ENCODE data around the gene AGGF1.
A peak's percentile ranks its signal among the peaks of the same experiment; 100 is the strongest.
"Not testable (repeated sequence)": the region's sequence is repeated elsewhere in the genome, so short reads cannot be mapped to it uniquely, and the experiment has no call there.

Gene AGGF1

DNA sequence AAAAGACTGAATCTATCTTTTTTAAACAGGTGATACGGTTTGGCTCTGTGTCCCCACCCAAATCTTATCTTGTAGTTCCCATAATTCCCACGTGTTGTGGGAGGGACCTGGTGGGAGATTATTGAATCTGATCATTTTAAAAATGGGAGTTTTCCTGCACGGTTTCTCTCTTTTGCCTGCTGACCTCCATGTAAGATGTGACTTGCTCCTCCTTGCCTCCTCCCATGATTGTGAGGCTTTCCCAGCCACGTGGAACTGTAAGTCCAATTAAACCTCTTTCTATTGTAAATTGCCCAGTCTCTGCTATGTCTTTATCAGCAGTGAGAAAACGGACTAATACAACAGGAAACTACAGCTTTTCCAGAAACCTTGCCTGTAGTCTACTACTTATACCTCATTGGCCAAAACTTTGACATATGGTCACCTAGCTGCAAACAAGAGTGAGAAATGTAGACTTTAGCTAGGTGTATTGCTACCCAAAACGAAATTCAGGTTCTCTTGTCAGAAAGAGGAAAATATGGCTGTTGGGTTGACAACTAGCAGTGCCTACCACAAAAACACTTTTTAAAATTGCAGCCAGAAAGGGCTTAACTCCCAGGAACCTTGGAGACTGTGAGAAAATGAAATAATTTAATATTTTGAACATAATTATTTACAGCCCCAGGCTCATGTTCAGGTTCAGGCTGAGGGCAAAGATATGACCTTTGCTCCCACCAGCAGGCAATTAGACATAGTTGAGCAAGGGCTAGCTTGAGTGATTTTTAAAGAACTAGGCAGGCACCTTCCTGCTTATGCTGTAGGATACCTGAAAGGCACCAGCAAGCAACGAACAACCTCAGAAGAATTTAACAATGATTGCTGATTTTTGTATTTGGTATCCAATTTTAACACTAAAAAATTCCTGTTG lies 7.4 kb upstream of the AGGF1 start:
- no peak for DNase-seq (ENCODE audit: low read depth)

- no peak for DNase-seq (ENCODE audit: low read depth)
Measured at GRCh38 chr5:77024490-77024889, 5.7 kb upstream of the AGGF1 start.

GRCh38 chr5:77028631-77029375 lies 1.4 kb upstream of the AGGF1 start:
- no peak for DNase-seq (ENCODE audit: low read depth)

DNA sequence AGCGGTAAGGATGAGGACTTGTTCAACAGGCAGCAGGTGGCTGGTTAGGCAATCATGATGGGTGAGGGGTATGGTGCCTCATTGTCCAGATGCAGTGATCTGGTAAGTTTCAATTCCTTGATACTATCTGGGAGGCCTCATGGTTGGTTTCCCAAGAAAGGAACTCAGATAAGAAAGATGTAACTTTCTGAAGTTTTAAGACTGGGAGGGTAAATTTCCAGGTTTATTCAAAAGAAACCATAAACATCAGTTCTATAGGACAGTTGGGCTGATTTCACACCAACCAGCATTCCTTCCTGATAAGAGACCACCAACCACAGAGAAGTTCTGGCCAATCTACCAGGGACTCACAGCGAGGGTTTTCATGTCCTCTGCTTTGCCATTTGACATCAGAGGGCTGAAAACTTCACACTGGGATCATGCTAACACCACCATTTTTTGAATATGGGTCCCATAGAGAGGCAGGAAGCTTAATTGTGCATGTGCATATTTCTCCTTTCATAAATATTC lies 773 bp upstream of the AGGF1 start:
- DNase-seq (ENCODE audit: low read depth): no peak

DNA sequence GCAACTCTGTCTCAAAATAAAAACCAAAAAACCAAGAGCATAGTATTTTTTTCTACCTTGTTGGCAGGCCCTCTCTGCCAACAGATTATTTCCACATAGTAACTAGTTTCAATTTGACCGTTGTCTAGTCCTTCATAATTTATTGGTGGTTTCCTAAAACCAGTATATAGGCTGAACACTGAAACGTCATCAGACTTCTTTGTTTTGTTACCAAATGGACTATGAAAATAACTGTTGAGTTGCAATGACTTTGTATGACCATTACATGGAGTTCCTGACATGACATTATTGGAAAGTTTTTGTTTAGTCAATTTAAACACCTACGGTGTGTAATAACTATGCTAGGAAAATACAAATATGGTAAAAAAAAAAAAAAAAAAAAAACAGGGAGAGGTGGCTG lies 1.7 kb downstream of the AGGF1 start:
- no peak for DNase-seq (ENCODE audit: low read depth)

- no peak for DNase-seq (ENCODE audit: low read depth)
Measured at GRCh38 chr5:77032635-77033034, 2.4 kb downstream of the AGGF1 start.

- no peak for DNase-seq (ENCODE audit: low read depth)
Measured at GRCh38 chr5:77033338-77033737, 3.1 kb downstream of the AGGF1 start.

- DNase-seq (ENCODE audit: low read depth): no peak
Measured at GRCh38 chr5:77035950-77036349, 5.7 kb downstream of the AGGF1 start.

DNA sequence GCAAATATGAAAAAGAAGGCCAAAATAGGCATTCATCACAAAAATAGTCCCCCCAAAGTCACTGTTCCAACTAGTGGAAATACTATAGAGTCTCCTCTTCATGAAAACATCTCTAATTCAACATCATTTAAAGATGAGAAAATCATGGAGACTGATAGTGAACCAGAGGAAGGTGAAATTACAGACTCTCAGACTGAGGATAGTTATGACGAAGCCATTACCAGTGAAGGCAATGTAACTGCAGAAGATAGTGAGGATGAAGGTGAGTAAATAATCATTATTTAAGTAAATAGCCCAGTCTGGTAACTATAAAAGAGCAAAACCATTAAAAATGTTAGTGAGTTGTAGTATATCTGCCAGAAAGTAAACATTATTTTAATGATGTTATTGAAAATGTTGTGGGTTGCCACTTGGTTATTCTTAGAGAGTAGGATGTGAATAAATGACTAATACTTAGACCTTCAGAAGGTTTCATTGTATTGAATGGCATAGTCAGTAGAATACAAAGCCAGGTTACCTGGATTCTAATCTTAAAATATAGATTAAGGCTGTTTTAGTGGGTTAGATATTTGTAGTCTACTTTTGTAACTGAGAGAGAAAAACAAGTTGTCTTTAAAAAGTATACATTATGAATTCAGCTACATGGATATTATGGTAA lies 16.3 kb downstream of the AGGF1 start:
- no peak for DNase-seq (ENCODE audit: low read depth)

DNA sequence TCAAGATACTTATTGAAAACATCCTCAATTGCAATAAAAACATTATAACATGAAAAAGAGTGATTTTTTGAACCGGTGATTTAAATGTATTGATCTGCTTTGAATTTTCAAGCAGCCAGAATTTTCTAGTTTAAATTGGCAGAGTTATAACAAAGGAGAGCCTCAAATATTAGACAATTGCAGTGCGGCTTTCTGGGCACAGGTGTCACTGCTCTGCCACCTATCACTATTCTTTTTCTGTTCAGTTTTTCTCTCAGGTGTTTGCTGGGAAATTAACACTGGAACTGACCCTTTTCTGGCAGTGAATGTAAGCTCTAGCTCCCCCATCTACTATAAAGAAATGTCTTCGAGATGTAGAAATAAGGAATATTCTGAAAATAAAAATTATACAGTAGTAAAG lies 33.8 kb downstream of the AGGF1 start:
- DNase-seq (ENCODE audit: low read depth): no peak

DNA sequence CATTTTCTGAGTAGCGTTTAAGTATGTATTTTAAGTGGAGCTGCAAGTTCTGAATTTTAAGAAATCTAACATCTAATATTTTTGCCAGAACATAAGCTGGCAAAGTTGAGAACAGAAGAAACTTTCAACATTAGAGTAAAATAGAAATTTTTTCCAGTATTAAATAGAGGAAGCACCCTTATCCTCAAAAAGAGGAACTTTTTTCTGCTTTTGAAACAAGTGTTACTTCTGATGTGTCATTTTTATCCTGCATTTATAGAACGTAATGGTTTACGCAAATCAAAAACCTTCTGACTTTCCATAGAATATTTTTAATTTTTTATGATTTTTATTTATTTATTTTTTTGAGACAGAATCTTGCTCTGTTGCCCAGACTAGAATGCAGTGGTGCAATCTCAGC lies 35.1 kb downstream of the AGGF1 start:
- DNase-seq (ENCODE audit: low read depth): no peak

- no peak for DNase-seq (ENCODE audit: low read depth)
Measured at GRCh38 chr5:77066184-77066583, 36.0 kb downstream of the AGGF1 start.

DNA sequence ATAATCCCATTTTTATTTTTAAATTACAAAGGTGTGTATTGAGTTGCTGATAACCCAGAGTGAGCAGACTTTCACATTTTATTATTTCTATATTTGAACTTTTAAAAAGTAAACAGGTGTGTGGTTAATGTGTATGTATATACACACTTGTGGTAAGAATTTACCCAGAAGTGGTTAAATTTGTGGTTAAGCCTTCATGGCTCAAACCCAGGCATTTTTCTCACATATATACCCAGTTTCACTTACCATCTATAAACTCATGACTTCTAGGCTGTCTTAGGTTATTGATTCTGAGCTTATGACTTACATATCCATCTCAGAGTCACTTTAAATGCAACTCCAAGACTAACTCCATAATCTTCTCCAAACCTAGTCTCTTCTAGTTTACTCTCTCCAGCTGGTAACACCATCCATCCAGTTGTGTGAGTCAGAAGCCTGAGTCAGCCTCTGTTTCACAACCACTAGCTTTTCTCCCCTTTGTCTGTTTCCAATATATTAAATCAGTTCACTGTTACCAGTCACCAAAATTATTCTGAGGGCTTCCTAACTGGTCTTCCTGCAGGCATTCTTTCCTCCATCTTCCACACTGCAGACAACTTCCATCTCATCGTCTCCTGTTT lies 36.7 kb downstream of the AGGF1 start:
- DNase-seq (ENCODE audit: low read depth): no peak

DNA sequence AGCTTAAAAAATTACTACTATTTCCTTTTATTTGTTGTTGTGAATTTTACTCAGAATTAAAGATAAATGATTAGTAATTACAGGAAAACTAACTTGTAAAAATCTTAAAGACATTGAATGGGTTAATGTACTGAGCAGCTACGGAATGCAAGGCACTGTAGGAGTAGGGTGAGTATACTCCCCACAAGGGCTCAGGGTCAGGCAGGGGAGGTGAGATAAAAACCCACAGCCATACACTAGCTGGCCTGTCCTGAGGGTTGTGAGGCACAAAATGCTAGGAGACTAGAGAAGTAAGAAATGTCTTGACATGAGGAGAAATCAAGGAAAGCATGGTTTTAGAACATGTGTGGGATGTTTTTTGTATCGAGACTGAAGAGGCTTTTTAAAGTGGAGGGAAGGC lies 43.5 kb downstream of the AGGF1 start:
- no peak for DNase-seq (ENCODE audit: low read depth)

GRCh38 chr5:77074745-77075144 lies 44.5 kb downstream of the AGGF1 start:
- DNase-seq (ENCODE audit: low read depth): no peak

DNA sequence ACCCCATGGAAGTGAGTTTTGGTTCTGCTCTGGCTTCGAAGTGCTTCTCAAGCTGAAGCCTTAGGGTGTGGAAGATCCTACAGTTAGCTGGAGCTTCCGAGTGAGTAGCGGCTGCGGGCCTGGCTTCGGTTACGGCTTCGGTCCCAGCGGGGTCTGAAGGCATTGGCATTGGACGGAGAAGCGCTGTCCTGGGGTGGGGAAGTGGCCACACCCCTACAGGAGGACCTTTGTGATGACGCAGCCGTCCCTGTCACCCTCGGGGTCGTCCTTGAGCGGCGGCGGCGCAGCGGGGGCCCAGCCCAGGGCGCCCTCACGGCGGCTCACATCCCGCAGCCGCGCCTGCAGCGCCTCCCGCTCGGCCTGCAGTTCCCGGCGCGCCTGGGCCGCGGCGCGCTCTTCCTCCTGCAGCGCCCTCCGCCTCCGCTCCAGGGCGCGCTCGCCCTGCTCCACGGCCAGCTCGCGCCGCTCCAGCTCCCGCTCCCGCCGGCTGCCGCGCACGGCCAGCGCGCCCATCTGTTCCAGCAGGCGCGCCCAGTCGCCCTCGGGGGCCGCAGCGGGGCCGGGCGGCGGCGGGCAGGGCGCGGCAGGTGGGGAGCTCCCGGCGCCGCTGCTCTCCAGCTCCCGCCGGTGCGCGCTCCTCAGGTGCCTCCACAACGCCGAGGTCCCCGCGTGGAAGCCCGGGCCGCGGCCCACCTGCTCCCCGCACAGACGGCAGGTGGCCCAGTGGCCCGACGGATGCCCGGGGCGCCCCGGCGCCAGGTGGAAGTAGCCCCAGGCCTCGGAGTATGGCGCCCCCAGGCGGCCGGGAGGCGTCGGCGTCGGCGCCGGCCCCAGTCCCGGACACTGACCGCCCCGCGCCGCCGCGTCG lies 47.0 kb downstream of the AGGF1 start:
- peak; percentile 27 for DNase-seq (ENCODE audit: low read depth)

DNA sequence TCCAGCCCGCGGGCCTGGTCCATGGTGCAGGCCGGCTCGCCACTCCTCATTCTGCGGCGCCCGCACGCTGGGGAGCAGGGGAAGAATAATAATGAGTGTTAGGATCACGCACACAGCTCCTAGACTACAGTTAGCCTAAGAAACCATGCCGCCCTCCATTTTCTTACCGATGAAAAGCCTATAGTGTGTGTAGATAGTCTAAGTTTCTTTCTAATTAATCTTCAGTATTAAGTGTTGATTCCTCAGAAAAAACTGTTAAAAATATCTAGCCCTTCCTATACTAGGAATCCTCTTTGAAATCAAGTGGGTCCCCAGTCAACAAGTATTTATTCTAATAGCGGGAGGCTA lies 47.6 kb downstream of the AGGF1 start:
- DNase-seq (ENCODE audit: low read depth): no peak

- DNase-seq (ENCODE audit: low read depth): not testable (repeated sequence)
Measured at GRCh38 chr5:77080479-77080878, 50.3 kb downstream of the AGGF1 start.

DNA sequence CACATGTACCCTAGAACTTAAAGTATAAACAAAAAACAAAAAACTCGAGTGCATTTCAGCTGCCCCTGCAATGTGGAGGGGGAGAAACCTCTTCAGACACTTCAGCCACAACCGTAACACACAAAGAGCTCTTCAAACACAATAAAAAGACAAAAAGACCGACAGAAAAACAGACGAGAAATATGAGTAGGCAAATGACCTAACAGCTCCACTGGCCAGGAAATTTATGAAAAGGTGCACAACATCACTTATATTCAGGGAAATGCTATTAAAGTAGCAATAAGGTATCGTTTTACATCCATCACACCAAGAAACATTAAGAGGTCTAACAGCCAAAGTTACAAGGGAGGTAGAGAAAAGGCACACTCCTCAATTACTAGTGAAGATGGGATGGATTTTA lies 50.7 kb downstream of the AGGF1 start:
- DNase-seq (ENCODE audit: low read depth): no peak

- no peak for DNase-seq (ENCODE audit: low read depth)
Measured at GRCh38 chr5:77082280-77082679, 52.1 kb downstream of the AGGF1 start.

GRCh38 chr5:77083088-77083487 lies 52.9 kb downstream of the AGGF1 start:
- no peak for DNase-seq (ENCODE audit: low read depth)

DNA sequence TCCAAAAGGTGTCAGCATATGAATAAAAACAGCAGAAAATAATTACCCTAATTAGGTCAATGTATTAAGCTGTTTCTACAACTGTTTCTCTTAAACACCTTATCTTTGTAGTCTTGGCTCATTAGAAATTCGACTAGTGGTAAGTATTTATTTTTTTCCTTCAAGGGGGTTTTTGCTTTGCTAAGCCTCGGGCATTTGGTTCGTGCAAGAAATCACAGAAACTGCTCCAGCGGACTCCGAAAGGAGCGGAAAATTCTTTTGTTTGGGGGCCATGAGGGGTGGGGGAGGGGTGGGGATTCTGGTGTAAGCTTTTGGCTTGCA lies 56.1 kb downstream of the AGGF1 start:
- no peak for DNase-seq (ENCODE audit: low read depth)
